HG03159 (cell line): ENCODE measurements around the gene CLMN.
A peak's percentile ranks its signal among the peaks of the same experiment; 100 is the strongest.

Experiments used
- ATAC-seq: cut with Tn5 transposase; IDR thresholded peaks from one replicate; pipeline ENCODE4 v1.9.1; 2021; ENCODE audit warnings: mild to moderate bottlenecking, moderate library complexity; ENCODE audit not compliant: unreplicated experiment

CLMN gene

GRCh38 chr14:95341564-95341963 lies 21.9 kb upstream of the CLMN start:
- ATAC-seq: no peak

- no peak for ATAC-seq
Observed at GRCh38 chr14:95341115-95341514, 21.4 kb upstream of the CLMN start.

- no peak for ATAC-seq
Observed at GRCh38 chr14:95340201-95340697, 20.5 kb upstream of the CLMN start.

GRCh38 chr14:95339301-95339865 lies 19.7 kb upstream of the CLMN start:
- ATAC-seq: no peak

- no peak for ATAC-seq
Observed at GRCh38 chr14:95338436-95338835, 18.7 kb upstream of the CLMN start.

- ATAC-seq: no peak
Observed at GRCh38 chr14:95337041-95337595, 17.4 kb upstream of the CLMN start.

- no peak for ATAC-seq
Observed at GRCh38 chr14:95336192-95336760, 16.6 kb upstream of the CLMN start.

- ATAC-seq: no peak
Observed at GRCh38 chr14:95335071-95335470, 15.4 kb upstream of the CLMN start.

- no peak for ATAC-seq
Observed at GRCh38 chr14:95334044-95334443, 14.3 kb upstream of the CLMN start.

- ATAC-seq: no peak
Observed at GRCh38 chr14:95332641-95333040, 12.9 kb upstream of the CLMN start.

GRCh38 chr14:95331708-95332408 lies 12.2 kb upstream of the CLMN start:
- no peak for ATAC-seq

GRCh38 chr14:95330591-95331370 lies 11.1 kb upstream of the CLMN start:
- no peak for ATAC-seq

GRCh38 chr14:95329941-95330340 lies 10.2 kb upstream of the CLMN start:
- ATAC-seq: no peak

GRCh38 chr14:95328729-95329503 lies 9.2 kb upstream of the CLMN start:
- ATAC-seq: no peak

- peak; percentile 95 for ATAC-seq
Observed at GRCh38 chr14:95327558-95328374, 8.1 kb upstream of the CLMN start.

- ATAC-seq: peak; percentile 37
Observed at GRCh38 chr14:95326987-95327386, 7.3 kb upstream of the CLMN start.

- no peak for ATAC-seq
Observed at GRCh38 chr14:95323917-95324316, 4.2 kb upstream of the CLMN start.

- no peak for ATAC-seq
Observed at GRCh38 chr14:95323361-95323760, 3.7 kb upstream of the CLMN start.

- ATAC-seq: no peak
Observed at GRCh38 chr14:95322651-95323050, 2.9 kb upstream of the CLMN start.
